Common myeloid progenitor, CD34-positive (primary cell): ENCODE measurements around the gene XPNPEP3.
"Not testable (repeated sequence)": the region's sequence is repeated elsewhere in the genome, so short reads cannot be mapped to it uniquely, and the experiment has no call there.

Source experiments
- CTCF ChIA-PET: fragments of 350-600 bp; sonication (Branson Sonifier 250); formaldehyde crosslinking; loops from one replicate; lab custom pipeline; 2021; ENCODE audit warnings: antibody characterized with exemption; lab: Charles Lee
- POLR2A ChIA-PET: fragments of 350-600 bp; sonication (Branson Sonifier 250); formaldehyde crosslinking; loops from one replicate; lab custom pipeline; 2021; ENCODE audit warnings: antibody characterized with exemption; lab: Charles Lee
- DNase-seq, 3 donors: peaks; one replicate each; pipeline versions ENCODE4 v3.0.0 to v3.0.0-alpha.2; 2013
- H3K27ac ChIP-seq, 2 experiments: 1 replicate in 1 of 2; 2 replicates in 1 of 2; pipeline ENCODE4 v1.7.0; 2013; ENCODE audit warnings: inconsistent platforms in 2 of 2, low read length in 2 of 2, mild to moderate bottlenecking in 2 of 2, low read depth in 1 of 2, moderate library complexity in 1 of 2; ENCODE audit not compliant: severe bottlenecking in 2 of 2, insufficient read depth in 1 of 2, poor library complexity in 1 of 2
- H3K27me3 ChIP-seq, 5 experiments: replicated peaks in 2 of 5; 1 replicate in 3 of 5; 2 replicates in 2 of 5; pipeline versions ENCODE4 v1.6.1 to v1.7.0; 2013; ENCODE audit warnings: low read length in 4 of 5, mild to moderate bottlenecking in 2 of 5, moderate library complexity in 2 of 5, inconsistent platforms in 1 of 5; ENCODE audit not compliant: insufficient read depth in 5 of 5, control insufficient read depth in 4 of 5
- H3K36me3 ChIP-seq, 4 experiments: 1 replicate in 2 of 4; 2 replicates in 2 of 4; pipeline versions ENCODE4 v1.6.1 to v1.7.0; 2013; ENCODE audit warnings: low read length in 3 of 4, control low read depth in 1 of 4, mild to moderate bottlenecking in 1 of 4; ENCODE audit not compliant: control insufficient read depth in 4 of 4, insufficient read depth in 4 of 4
- H3K4me1 ChIP-seq, 4 experiments: 1 replicate in 3 of 4; 2 replicates in 1 of 4; pipeline versions ENCODE4 v1.6.1 to v1.7.1; 2013; ENCODE audit warnings: low read length in 3 of 4, mild to moderate bottlenecking in 3 of 4, control low read depth in 1 of 4, inconsistent platforms in 1 of 4, moderate library complexity in 1 of 4; ENCODE audit not compliant: control insufficient read depth in 4 of 4, insufficient read depth in 4 of 4; ENCODE audit errors: control extremely low read depth in 1 of 4
- H3K4me3 ChIP-seq, 7 experiments: 1 replicate in 4 of 7; 2 replicates in 3 of 7; pipeline versions ENCODE4 v1.5.1 to v1.7.0; 2013; ENCODE audit warnings: mild to moderate bottlenecking in 7 of 7, low read length in 6 of 7, moderate library complexity in 6 of 7, inconsistent platforms in 2 of 7, low read depth in 2 of 7, control low read depth in 1 of 7; ENCODE audit not compliant: insufficient read depth in 4 of 7, control insufficient read depth in 1 of 7; ENCODE audit errors: extremely low read depth in 1 of 7
- H3K9me3 ChIP-seq, 5 experiments: 1 replicate in 4 of 5; 2 replicates in 1 of 5; pipeline versions ENCODE4 v1.6.1 to v1.7.1; 2013; ENCODE audit warnings: low read length in 4 of 5, mild to moderate bottlenecking in 2 of 5, inconsistent platforms in 1 of 5, low read depth in 1 of 5, moderate library complexity in 1 of 5; ENCODE audit not compliant: control insufficient read depth in 4 of 5, insufficient read depth in 2 of 5; ENCODE audit errors: control extremely low read depth in 1 of 5
- WGBS: methylation state at CpG from one replicate; pipeline ENCODE4 v1.1.5; 2013; ENCODE audit not compliant: insufficient coverage; 5-methylcytosine and 5-hydroxymethylcytosine counted together

The XPNPEP3 gene

GRCh38 chr22:40818747-40819598, 38.0 kb upstream of the XPNPEP3 start, which contains the start of gene SLC25A17:
TSS of gene SLC25A17 (minus strand) at chr22:40819346. CDS start at chr22:40819248, 98 bp downstream.
- CTCF ChIA-PET, result interaction anchor here (1.3 to 1.4 kb wide), 2 partner anchors 14 to 38 kb away, joined by 3 read pairs; partner anchors contain the start of genes ST13 and XPNPEP3
- under 1% methylated on average over 48 of the region's 61 CpGs for WGBS

DNA sequence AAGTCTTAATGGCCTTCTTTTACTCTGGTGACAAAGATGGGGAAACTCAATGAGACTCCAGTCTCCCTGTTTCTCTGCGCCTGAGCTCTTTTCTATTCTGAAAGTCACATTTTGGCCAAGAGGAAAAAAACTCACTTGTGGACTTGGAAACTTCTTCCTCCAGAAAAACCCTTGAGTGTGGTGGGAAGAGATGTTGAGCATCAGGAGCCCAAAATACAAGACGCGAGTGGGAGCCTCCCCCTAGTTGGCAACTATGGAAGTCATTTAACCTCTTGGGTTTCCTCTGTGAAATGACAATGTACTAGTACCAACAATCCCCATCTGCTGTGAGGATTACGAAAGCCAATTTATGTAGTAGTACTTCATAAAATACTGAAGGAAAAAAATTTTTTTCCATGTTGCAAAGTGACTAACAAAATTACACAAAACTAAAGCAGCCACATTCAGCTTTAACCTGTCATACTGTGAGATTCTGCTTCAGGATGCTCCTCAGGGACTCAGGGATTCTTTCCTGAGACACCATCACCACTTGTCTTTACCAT, 37.3 kb upstream of the XPNPEP3 start:
- CTCF ChIA-PET, result interaction anchor here (1.3 kb wide), 1 partner anchor 37 kb away, joined by 3 read pairs; the partner anchor contains the start of genes ST13 and XPNPEP3
- Histone ChIP-seq H3K4me3 (peak overlapping the region; percentile 46 to 98 (median 93)), H3K27ac (peak overlapping the region; percentile 54 to 74), H3K27me3 (no peaks in the 10 kb centered on the region), H3K36me3 (peaks cover 0 to 18% (median 4%) of the 10 kb centered on the region in 4 experiments), H3K4me1 (peaks cover 10 to 33% (median 26%) of the 10 kb centered on the region in 4 experiments), H3K9me3 (no peaks in the 10 kb centered on the region)
- 0% methylated on average over 1 of the region's 4 CpGs for WGBS
- DNase-seq, result peak; percentile 43 to 71 (median 65)
- POLR2A ChIA-PET, result no interaction called here

More at GRCh38 chr22:40818747-40819598, 38.0 kb upstream of the XPNPEP3 start, which contains the start of gene SLC25A17:
- Histone ChIP-seq H3K36me3 (peaks cover 0 to 14% (median 6%) of the 10 kb centered on the region in 4 experiments), H3K4me3 (peak within 1 kb of the TSS; percentile 46 to 98 (median 93)), H3K9me3 (no peaks in the 10 kb centered on the region), H3K4me1 (peaks cover 10 to 33% (median 26%) of the 10 kb centered on the region in 4 experiments), H3K27me3 (no peaks in the 10 kb centered on the region), H3K27ac (peak within 1 kb of the TSS; percentile 64 to 79)
- POLR2A ChIA-PET, result no interaction called here
- DNase-seq, result peak; percentile 84 to 88 (median 87)

DNA sequence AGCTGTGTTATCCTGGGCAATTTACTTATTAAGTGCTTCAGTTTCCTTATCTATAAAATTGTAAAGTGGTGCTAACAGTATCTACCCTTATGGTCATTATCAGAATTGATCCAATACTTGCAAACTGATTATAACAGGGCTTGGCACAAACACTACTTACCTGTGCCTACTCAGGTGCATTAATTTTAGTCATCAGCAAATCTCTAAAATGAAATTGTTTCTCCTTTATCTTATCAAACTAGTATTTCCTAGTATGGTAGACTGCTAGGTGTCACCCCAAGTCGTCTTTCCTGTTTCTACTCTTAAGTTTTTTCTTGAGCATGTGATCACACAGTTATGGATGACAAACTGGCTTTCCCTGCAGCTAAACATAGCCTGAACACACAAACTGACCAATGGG, 33.5 kb upstream of the XPNPEP3 start:
- no peak for DNase-seq
- ChIA-PET POLR2A (no interaction called here), CTCF (interaction anchor here (0.6 to 1.2 kb wide), 2 partner anchors 9 to 59 kb away, joined by 3 read pairs; no protein-coding TSS in a partner anchor)
- Histone ChIP-seq H3K9me3 (no peaks in the 10 kb centered on the region), H3K27me3 (no peaks in the 10 kb centered on the region), H3K4me3 (no peak overlapping the region), H3K27ac (no peak overlapping the region), H3K4me1 (peaks cover 6 to 15% (median 10%) of the 10 kb centered on the region in 4 experiments), H3K36me3 (peaks cover 4 to 31% (median 13%) of the 10 kb centered on the region in 4 experiments)
- WGBS, result 100% methylated on average over 1 of the region's 1 CpG

DNA sequence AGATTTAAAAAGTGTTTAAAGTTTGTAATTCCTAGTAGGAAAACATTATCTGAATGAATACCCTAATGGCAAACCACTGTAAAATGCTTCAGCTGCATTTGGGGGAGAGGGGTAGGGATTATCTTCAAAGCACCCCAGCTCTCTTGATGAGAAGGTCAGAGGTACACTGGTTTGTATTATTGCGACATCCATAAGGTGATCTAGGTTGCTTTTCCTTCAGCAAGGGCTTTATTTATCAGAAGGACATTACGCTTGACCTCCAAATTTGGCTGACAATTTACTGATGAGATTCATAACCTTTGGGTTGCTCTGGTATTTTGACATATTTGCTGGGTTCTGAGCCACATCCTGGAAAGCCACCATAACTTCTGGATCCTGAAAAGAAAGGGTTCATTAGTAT, 30.7 kb upstream of the XPNPEP3 start:
- H3K27ac ChIP-seq, POLR2A ChIA-PET, CTCF ChIA-PET, H3K27me3 ChIP-seq, H3K9me3 ChIP-seq, DNase-seq, H3K4me1 ChIP-seq, H3K4me3 ChIP-seq: not testable (repeated sequence)
- peaks cover 13 to 47% (median 29%) of the 10 kb centered on the region in 4 experiments for H3K36me3 ChIP-seq
- no CpG with 5 or more reads among the region's 2 CpGs for WGBS

GRCh38 chr22:40826984-40827741, 29.8 kb upstream of the XPNPEP3 start:
- no peaks in the 10 kb centered on the region for H3K9me3 ChIP-seq
- peaks cover 16 to 55% (median 33%) of the 10 kb centered on the region in 4 experiments for H3K36me3 ChIP-seq
- H3K27ac ChIP-seq, result no peak overlapping the region
- CTCF ChIA-PET, result no interaction called here
- no peak overlapping the region for H3K4me3 ChIP-seq
- POLR2A ChIA-PET, result no interaction called here
- H3K4me1 ChIP-seq, result peaks cover 0 to 6% (median 0%) of the 10 kb centered on the region in 4 experiments
- 100% methylated on average over 2 of the region's 7 CpGs for WGBS
- H3K27me3 ChIP-seq, result no peaks in the 10 kb centered on the region
- DNase-seq, result no peak

DNA sequence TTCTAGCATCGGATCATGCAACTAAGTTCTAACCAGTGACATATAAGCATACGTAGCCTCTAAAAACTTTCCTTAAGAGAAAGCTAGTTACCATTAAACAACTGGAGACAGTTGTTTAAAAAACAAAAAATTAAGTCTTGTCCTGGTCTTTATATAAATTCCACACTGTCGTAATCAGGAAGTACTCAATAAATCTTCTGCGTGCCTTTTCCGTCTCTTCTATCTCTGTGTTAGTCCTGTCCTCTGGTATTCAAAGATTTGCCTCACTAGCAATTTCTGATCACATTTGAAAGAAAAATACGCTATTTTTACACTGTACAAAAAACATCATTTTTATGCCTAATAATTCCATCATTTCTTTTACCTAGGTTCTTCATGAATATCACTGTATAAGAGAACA, 27.8 kb upstream of the XPNPEP3 start:
- DNase-seq, result no peak
- CTCF ChIA-PET, result no interaction called here
- Histone ChIP-seq H3K4me3 (no peak overlapping the region), H3K4me1 (peaks cover 0 to 6% (median 0%) of the 10 kb centered on the region in 4 experiments), H3K27ac (no peak overlapping the region), H3K36me3 (peaks cover 25 to 58% (median 42%) of the 10 kb centered on the region in 4 experiments), H3K9me3 (no peaks in the 10 kb centered on the region), H3K27me3 (no peaks in the 10 kb centered on the region)
- WGBS, result 44% methylated on average over 4 of the region's 6 CpGs
- POLR2A ChIA-PET, result no interaction called here
